RWPE1 (cell line): Measurements from ENCODE around the gene PLCB4.

Experiments
- CTCF ChIA-PET: fragments of 350-600 bp; sonication (Branson Sonifier 250); formaldehyde crosslinking; extraction: SDS; loops from one replicate; lab custom pipeline; 2021; lab: Yijun Ruan, JAX
- POLR2A ChIA-PET: fragments of 400-600 bp; formaldehyde crosslinking; extraction: SDS; loops from one replicate; lab custom pipeline; 2020; ENCODE audit warnings: antibody characterized with exemption; ENCODE audit not compliant: low non-redundant PET; lab: Yijun Ruan, JAX
- DNase-seq: peaks from one replicate; pipeline ENCODE4 v3.0.0; 2012; ENCODE audit warnings: low spot score
- H3K27ac ChIP-seq: fragments of 450-650 bp; 2 replicates; pipeline ENCODE4 v1.5.1; 2017
- CTCF ChIP-seq: fragments of 450-650 bp; conservative IDR thresholded peaks from 2 replicates; pipeline ENCODE4 v1.5.1; 2017; ENCODE audit warnings: low read depth, mild to moderate bottlenecking

Gene PLCB4

GRCh38 chr20:9321007-9321406 lies 252.1 kb downstream of the PLCB4 start:
- TF ChIP-seq CTCF, result no peak
- DNase-seq, result no peak
- ChIA-PET CTCF (no interaction called here), POLR2A (no interaction called here)
- no peak overlapping the region for H3K27ac ChIP-seq

- CTCF ChIA-PET, result no interaction called here
- H3K27ac ChIP-seq, result no peak overlapping the region
- no peak for TF ChIP-seq CTCF
- POLR2A ChIA-PET, result no interaction called here
- no peak for DNase-seq
These were observed 253.8 kb downstream of the PLCB4 start for GRCh38 chr20:9322661-9323060.

- ChIA-PET CTCF (no interaction called here), POLR2A (no interaction called here)
- no peak for DNase-seq
- no peak for TF ChIP-seq CTCF
- no peak overlapping the region for H3K27ac ChIP-seq
These were observed 254.7 kb downstream of the PLCB4 start for GRCh38 chr20:9323622-9324021.

GRCh38 chr20:9329355-9330101 lies 260.6 kb downstream of the PLCB4 start:
- ChIA-PET POLR2A (no interaction called here), CTCF (no interaction called here)
- no peak overlapping the region for H3K27ac ChIP-seq
- TF ChIP-seq CTCF, result no peak
- DNase-seq, result no peak

GRCh38 chr20:9330151-9330550 lies 261.3 kb downstream of the PLCB4 start:
- POLR2A ChIA-PET, result no interaction called here
- TF ChIP-seq CTCF, result no peak
- no peak for DNase-seq
- H3K27ac ChIP-seq, result no peak overlapping the region
- CTCF ChIA-PET, result no interaction called here

- DNase-seq, result no peak
- CTCF ChIA-PET, result no interaction called here
- TF ChIP-seq CTCF, result no peak
- POLR2A ChIA-PET, result no interaction called here
- no peak overlapping the region for H3K27ac ChIP-seq
These were observed 263.0 kb downstream of the PLCB4 start for GRCh38 chr20:9331707-9332435.
